ENCODE results near the gene GRB10.

GRB10 gene

DNA sequence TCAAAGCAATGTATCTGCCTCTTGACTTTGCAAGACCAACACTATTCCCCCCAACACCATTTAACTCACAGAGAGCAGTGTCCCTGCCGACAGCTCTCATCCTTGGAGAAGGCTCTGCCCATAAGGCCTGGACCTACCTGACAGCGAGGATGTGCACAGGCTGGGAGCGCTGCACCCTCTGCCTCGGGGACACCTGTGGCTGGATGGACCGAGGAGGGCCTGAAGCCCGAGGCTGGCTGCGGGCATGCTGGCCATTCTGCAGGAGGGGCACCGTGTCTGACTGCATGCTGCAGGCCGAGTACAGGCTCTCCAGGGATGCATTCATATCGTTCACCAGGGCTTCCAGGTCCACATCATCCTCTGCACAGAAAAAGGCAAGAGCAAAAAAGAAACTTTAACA lies 108.4 kb downstream of the GRB10 start:
- no peak for DNase-seq (ENCODE audit: low read depth, low spot score)

- no peak for DNase-seq (ENCODE audit: low read depth, low spot score)
These were observed 109.6 kb downstream of the GRB10 start for GRCh38 chr7:50673096-50673495.

DNA sequence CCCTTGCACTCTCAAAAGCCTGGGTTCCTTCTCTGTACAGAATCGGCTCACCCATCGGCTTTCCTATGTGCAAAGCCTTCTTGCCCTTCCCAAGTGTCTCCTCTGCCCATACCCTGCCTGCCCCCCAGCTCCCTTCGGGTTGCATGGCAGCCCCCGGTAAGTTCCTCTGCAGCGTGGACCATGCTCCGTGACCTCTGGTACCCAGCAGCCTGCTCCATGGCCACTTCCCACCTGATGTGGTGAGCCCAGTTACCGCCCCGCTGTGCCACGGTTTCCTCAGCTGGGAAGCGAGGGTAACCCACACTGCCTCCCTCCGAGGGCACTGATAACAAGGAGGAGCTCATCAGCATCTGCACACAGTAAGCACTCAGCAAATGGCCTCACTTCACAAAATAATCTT lies 110.7 kb downstream of the GRB10 start:
- DNase-seq (ENCODE audit: low read depth, low spot score): no peak

DNA sequence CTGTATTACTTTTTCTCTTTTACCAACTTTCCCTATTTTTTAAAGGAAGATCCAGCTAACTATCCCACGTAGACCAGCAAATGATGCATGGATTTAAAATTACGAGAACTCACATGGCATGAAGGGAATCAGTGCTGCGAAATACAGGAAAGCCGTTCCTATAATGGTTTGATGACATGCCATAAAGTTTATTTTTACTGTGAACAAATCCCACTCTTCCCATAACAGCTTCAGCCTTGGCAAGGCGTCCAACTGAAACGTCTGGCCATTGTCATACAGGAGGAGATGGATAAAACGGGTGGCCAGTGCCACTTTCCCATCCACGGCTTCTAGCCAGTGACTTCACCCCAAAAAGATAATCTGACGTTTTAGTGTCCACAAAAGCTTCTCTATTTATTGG lies 111.3 kb downstream of the GRB10 start:
- DNase-seq (ENCODE audit: low read depth, low spot score): no peak

DNA sequence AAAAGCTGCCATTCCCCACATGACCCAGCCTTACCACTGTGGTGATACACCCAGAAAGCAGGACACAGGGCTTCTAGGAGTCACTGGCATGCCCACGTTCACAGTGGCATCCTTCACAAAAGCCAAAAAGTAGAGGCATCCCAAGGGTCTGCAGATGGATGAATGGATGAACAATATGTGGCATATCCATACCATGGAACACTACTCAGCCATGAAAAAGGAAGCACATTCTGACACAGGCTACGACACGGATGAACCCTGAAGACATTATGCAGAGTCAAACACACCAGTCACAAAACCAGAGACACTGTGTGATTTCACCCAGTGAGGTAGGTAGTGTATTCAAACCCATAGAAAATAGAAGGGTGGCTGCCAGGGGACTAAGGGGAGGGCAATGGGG lies 112.8 kb downstream of the GRB10 start:
- no peak for DNase-seq (ENCODE audit: low read depth, low spot score)

GRCh38 chr7:50667789-50668226 lies 114.9 kb downstream of the GRB10 start:
- DNase-seq (ENCODE audit: low read depth, low spot score): no peak

- DNase-seq (ENCODE audit: low read depth, low spot score): no peak
These were observed 115.4 kb downstream of the GRB10 start for GRCh38 chr7:50667338-50667737.

- DNase-seq (ENCODE audit: low read depth, low spot score): no peak
These were observed 116.6 kb downstream of the GRB10 start for GRCh38 chr7:50666124-50666496.

- DNase-seq (ENCODE audit: low read depth, low spot score): no peak
These were observed 117.1 kb downstream of the GRB10 start for GRCh38 chr7:50665403-50666123.

DNA sequence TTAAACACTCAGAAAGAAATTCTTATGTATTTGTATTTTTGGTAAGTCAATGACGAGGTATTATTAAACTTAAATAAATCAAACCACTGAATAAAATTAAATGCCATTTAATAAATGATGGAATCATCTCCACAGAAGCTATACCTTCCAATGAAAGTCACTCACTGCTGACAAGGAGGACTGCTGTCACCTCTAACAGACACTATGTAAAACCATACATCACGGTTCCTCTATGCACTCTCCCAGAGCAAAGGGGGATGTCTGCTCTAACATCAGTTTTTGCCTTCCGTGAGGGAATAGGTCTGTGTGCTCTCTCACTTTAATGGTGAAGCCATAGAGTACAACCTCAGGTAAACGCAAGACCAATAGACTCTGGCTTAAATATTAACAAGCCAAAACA lies 117.8 kb downstream of the GRB10 start:
- DNase-seq (ENCODE audit: low read depth, low spot score): no peak

- DNase-seq (ENCODE audit: low read depth, low spot score): no peak
These were observed 118.2 kb downstream of the GRB10 start for GRCh38 chr7:50664461-50664922.

DNA sequence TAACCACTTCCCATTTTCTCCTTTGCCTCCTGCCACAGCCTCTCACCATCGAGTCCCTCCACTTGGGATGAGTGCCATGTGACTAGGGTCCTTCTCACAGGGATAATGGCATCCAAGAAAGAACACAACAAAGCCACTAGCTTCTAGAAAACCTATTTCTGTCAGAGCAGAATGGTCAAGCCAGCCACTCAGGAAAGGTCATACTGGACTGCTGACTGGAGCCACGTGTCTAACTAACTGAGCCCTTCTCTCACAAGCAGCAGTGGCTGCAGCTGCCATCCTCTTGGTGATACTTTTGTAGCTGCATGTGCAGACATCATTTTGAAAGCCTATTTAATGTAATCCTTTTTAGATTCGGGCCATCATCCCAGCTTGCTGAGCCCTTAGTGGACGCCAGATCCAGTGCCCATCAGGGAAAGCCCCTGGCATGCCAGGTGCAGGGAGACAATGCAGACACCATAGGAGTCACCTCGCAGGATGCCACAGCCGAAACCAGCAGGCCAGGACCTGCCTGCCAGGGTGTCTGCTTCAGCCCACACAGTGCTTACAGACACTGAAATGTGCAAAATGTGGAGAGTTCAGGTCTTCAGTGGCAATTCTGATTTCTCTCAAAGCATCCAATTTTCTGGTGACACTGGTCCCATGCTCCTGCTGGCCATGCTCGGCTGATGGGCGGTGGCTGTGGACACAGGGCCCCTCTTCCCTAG lies 119.1 kb downstream of the GRB10 start:
- no peak for DNase-seq (ENCODE audit: low read depth, low spot score)

DNA sequence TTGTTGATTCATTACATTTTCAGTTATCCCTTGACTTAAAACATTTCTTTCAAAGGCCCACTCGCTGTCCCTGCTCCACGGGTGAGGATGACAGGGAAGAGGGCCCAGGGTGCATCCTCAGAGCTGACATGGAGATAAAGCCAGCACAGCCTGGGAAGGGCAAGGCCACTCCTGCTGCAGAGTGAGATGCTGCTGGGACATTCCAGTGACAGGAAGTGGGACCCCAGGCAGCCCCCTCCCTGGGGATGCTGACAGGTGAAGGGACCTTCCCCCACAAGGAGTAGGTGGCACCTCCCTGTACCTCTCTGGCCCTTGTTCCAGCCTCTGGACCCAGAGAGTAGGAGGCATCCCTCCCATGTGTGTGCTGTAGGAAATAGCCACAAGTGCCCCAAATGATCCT lies 119.7 kb downstream of the GRB10 start:
- DNase-seq (ENCODE audit: low read depth, low spot score): no peak

DNA sequence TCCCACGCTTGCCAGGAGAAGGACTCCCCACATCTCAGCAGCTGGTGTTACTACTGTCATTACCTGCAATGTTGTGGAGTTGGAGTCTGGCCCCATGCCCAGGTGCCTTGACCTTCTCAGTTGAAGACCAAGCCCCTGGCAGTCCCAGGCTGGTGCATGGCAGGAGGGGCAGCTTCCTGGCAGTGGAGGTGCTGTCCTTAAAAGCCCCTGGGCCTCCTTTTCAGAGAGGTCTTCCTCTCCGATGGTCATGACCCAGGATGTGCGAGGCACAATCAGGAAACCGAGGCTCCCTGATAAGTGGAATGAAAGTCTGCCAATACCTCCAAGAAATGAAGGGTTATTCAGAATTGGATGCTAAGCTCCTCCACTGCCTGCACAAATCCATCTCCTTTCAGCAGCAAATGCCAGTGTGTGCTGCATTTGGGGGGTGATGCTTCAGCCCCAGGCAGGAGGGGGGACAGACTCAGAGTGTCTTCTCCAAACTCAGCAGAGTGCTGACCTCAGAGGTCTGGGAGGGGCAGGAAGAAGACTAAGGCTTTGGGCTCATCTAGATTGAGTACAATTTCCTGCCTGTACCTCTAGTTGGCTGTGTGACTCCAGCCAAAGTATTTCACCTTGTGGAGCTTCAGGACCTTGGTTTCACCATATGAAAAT lies 120.5 kb downstream of the GRB10 start:
- no peak for DNase-seq (ENCODE audit: low read depth, low spot score)

DNA sequence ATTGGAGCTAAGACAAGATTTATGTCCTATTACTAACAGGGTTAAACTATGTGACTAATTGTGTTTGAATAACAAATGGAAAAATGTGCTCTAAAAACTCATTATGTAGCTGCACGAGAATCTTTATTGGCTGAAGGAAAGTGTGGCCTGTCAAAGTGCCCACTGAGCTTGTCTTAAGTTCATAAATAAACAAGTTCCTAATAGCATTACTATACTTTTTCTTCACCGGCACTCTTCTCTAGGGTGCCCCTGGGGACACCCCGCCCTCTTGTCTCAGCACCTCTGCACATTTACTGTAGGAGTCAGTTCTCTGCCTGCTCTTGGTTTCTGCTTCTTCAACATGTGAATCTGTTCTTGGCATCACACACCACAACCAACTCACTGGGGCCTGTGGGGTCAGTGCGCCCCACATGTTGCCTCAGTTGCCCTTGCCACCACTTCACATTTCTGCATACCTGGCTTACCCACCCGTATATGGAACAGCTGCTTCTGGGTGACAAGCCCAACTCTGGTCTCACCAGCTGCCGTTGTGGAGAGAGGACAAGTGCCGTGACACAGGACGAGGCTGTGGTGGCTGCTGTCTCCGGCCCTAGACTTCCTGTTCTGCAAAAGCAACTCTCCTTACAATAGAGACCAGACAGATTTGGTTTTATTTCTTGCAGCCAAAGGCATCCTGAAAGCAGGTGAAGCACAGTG lies 121.2 kb downstream of the GRB10 start:
- no peak for DNase-seq (ENCODE audit: low read depth, low spot score)

- DNase-seq (ENCODE audit: low read depth, low spot score): no peak
These were observed 121.9 kb downstream of the GRB10 start for GRCh38 chr7:50660830-50661175.

DNA sequence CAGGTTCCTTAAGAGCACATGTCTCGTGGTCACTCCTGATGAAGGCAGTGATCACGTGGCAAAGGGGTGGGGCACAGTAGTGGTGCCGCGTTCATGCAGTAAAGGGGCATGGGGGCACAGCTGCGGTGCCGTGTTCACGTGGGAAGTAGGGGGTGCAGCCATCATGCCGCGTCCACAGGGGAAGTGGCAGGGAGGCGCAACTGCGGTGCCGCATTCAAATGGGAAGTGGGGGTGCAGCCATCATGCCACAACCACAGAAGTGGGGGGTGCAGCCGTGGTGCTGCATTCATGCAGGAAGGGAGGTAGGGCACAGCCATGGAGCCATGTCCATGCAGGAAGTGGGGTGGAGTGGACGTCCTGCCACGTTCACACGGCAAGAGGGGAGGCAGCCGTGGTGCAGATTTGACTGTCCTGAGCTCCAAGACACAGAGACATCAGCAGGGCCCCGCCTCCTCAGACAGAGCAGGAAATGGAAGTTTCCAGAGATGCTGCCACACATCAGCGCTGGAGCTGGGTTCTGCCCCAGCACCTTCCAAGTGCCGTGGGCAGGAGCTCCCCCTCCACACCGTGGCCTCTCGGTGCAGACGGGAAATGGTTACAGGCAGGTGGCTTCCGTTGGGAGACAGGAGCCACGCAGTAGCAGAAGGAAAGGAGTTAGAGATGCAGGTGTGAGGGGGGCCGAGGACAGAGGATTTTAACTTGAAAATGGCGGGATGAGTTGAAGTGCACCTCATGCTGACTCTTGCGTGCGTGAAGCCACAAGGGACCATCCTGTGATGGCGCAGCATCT lies 122.5 kb downstream of the GRB10 start:
- DNase-seq (ENCODE audit: low read depth, low spot score): no peak

- no peak for DNase-seq (ENCODE audit: low read depth, low spot score)
These were observed 123.2 kb downstream of the GRB10 start for GRCh38 chr7:50659329-50659965.

DNA sequence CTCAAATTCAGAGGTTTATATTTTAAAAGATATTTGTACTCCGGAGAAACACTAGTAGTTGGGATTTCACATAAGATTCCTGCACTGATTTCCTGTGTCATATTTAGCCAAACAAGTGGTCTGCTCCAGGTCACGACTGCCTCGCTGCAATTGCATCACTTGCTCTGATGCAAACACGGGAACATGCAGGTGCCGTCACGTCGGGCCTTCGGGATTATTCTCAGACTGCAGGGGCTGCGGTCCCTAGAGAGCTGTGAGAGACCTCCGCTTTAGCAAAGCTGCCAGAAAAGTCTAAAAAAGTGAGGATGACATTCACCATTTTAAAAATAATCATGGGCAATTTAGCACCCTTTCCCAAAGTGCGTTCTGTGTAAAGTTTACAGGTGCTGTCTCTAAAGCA lies 124.0 kb downstream of the GRB10 start:
- no peak for DNase-seq (ENCODE audit: low read depth, low spot score)

DNA sequence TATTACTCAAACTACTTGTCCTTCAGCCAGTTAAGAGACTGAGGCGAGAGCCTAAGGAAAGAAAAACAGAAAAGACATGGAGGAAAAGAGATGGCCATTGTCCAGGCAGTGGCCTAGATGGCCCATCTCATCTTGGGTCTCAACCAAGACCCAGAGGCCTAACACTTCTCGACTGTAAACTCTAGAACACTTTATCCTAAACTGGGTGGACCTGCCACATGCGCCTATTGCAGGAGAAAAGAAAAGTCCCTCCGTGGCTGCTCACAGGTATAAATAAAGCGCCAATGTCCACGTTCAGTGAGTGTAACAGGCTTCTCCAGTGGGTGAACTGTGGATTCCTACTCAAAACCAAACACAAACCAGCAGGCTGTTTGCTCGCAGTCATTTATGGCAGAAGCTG lies 124.8 kb downstream of the GRB10 start:
- DNase-seq (ENCODE audit: low read depth, low spot score): no peak

DNA sequence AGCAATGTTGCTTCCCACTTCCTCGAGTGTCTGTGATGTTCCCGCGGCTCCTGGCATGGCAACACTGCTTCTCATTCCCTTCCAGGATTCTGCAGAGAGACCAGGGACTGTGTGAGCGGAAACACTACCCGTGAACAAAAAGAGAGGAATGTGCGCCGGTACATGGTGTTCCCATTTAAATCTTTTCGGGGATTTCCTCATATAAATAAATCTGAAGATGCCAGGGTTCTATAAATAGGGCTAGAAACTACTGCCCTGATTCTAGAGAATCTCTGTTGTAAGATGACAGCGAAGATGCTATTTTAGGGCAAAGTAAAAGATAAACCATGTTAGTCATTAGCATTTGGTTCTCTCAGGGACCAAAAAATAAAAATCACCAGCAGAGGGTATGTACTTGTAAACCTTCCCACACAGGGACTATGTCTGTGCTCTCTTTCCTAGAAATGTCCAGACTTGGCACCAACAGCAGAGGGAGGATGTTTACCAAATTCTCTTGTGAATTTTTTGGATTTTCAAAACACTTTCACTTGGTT lies 125.3 kb downstream of the GRB10 start:
- DNase-seq (ENCODE audit: low read depth, low spot score): no peak
